CD4-positive, alpha-beta memory T cell (primary cell): ENCODE results near the gene TMBIM1. TPM values are rescaled to one million over a fixed set of nuclear protein-coding genes. Genes with fewer than 3 reads are reported as not detected.

Experiments used
- CTCF ChIA-PET: fragments of 350-600 bp; sonication (Branson Sonifier 250); formaldehyde crosslinking; loops from one replicate; lab custom pipeline; 2021; ENCODE audit warnings: inconsistent platforms; ENCODE audit not compliant: partially characterized antibody; lab: Charles Lee
- POLR2A ChIA-PET: fragments of 350-600 bp; sonication (Branson Sonifier 250); formaldehyde crosslinking; loops from one replicate; lab custom pipeline; 2021; ENCODE audit not compliant: partially characterized antibody; lab: Charles Lee
- DNase-seq, 5 donors: peaks; one replicate each; pipeline versions ENCODE4 v3.0.0 to v3.0.0-alpha.2; 2020 to 2022; ENCODE audit warnings: mixed read lengths in 1 of 5
- H3K27ac ChIP-seq: one replicate; pipeline ENCODE4 v1.7.0; 2013; ENCODE audit warnings: low read depth, low read length
- H3K27me3 ChIP-seq: 2 replicates; pipeline ENCODE4 v1.7.0; 2013; ENCODE audit warnings: mild to moderate bottlenecking, low read length, moderate library complexity; ENCODE audit not compliant: insufficient read depth
- H3K36me3 ChIP-seq: 2 replicates; pipeline ENCODE4 v1.7.0; 2013; ENCODE audit warnings: mild to moderate bottlenecking, low read length, moderate library complexity; ENCODE audit not compliant: insufficient read depth
- H3K4me1 ChIP-seq: 2 replicates; pipeline ENCODE4 v1.7.0; 2013; ENCODE audit warnings: mild to moderate bottlenecking, low read length, moderate library complexity; ENCODE audit not compliant: insufficient read depth
- H3K4me3 ChIP-seq, 2 donors: one replicate each; pipeline ENCODE4 v1.7.0; 2013; ENCODE audit warnings: low read length in 2 of 2, mild to moderate bottlenecking in 1 of 2
- H3K9me3 ChIP-seq, 2 donors: one replicate each; pipeline ENCODE4 v1.7.0; 2013; ENCODE audit warnings: low read length in 2 of 2, control low read depth in 1 of 2; ENCODE audit not compliant: control insufficient read depth in 1 of 2
- H3K27ac Mint-ChIP-seq, 7 donors: one replicate each; pipeline ENCODE4 v1.8.0; 2020 to 2021; ENCODE audit warnings: mixed read lengths in 7 of 7, mild to moderate bottlenecking in 6 of 7, inconsistent platforms in 3 of 7, moderate library complexity in 3 of 7
- H3K27me3 Mint-ChIP-seq, 2 donors: one replicate each; pipeline ENCODE4 v1.8.0; 2020 to 2021; ENCODE audit warnings: mixed read lengths in 2 of 2
- H3K36me3 Mint-ChIP-seq, 2 donors: one replicate each; pipeline ENCODE4 v1.8.0; 2020 to 2021; ENCODE audit warnings: mixed read lengths in 2 of 2, inconsistent platforms in 1 of 2, mild to moderate bottlenecking in 1 of 2
- H3K4me1 Mint-ChIP-seq, 4 donors: one replicate each; pipeline ENCODE4 v1.8.0; 2020 to 2021; ENCODE audit warnings: mixed read lengths in 4 of 4, mild to moderate bottlenecking in 1 of 4
- H3K4me3 Mint-ChIP-seq, 8 donors: one replicate each; pipeline ENCODE4 v1.8.0; 2020 to 2021; ENCODE audit warnings: mixed read lengths in 8 of 8, mild to moderate bottlenecking in 7 of 8, moderate library complexity in 6 of 8, inconsistent platforms in 3 of 8
- H3K9me3 Mint-ChIP-seq, 8 donors: one replicate each; pipeline ENCODE4 v1.8.0; 2020 to 2021; ENCODE audit warnings: mixed read lengths in 8 of 8, mild to moderate bottlenecking in 5 of 8, inconsistent platforms in 3 of 8, moderate library complexity in 1 of 8
- intact Hi-C: fragments of 100-400 bp; cut with micrococcal nuclease; formaldehyde crosslinking; loops from one replicate; pipeline ENCODE4 v1.15.1; 2023
- polyA plus RNA-seq, 2 donors: library from polyadenylated mRNA; unstranded; fragments of 300-500 nt; fragmentation: Illumina TruSeq; gene quantifications; one replicate each; pipeline ENCODE4 v1.2.3, GENCODE V29; 2021
- total RNA-seq, 2 experiments: library from RNA; stranded (reverse); gene quantifications; one replicate each; pipeline ENCODE4 v1.2.3, GENCODE V29; 2021

Gene TMBIM1
- total and polyA plus RNA-seq, 4 experiments from 2014 or later = 140 to 220 (median 160) TPM

DNA sequence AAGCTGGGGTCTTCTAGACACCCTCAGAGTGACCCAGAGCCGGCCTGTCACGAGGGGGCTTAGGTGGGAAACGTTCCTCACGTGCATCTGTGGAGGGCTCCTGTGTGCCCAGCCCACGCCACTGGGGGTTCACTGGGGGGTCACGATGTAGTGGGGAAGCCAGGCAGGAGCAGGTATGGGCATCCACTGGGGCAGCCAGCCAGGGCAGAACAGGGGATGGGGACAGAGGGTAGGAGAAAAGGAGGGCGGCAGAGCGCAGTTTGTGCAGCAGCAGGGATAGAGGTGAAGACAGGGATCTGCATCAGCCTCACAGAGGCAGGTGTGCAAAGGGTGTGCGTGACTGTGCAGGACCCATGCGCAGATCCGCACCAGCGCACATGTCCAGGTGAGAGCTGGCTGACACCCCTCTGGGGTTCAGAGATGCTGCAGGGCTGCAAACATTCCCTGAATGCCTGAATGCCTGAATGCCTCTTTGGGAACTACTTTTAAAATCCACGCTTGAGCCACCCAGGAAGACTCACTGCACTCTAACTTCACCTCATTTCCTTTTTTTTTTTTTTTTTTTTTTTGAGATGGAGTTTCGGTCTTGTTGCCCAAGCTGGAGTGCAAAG is 11.9 kb downstream of the TMBIM1 start:
- Histone ChIP-seq H3K4me3 (no peak overlapping the region), H3K27ac (peak overlapping the region; percentile 12), H3K27me3 (no peaks in the 10 kb centered on the region), H3K4me1 (peaks cover 35% of the 10 kb centered on the region), H3K9me3 (no peaks in the 10 kb centered on the region), H3K36me3 (peaks cover 78% of the 10 kb centered on the region)
- peak overlapping the region in 5 of 7 donors; percentile 17 to 88 (median 81) for H3K27ac Mint-ChIP-seq
- intact Hi-C loops = no loop called here
- no peaks in the 10 kb centered on the region for H3K9me3 Mint-ChIP-seq
- POLR2A ChIA-PET = interaction anchor here (1.2 to 4.3 kb wide), 2 partner anchors 11 to 117 kb away, joined by 5 to 26 read pairs; partner anchors contain the start of gene TMBIM1
- no peak for DNase-seq
- H3K4me3 Mint-ChIP-seq = no peak overlapping the region
- H3K4me1 Mint-ChIP-seq = peaks cover 16 to 44% (median 32%) of the 10 kb centered on the region in 4 donors
- H3K36me3 Mint-ChIP-seq = peaks cover 38 to 66% of the 10 kb centered on the region in 2 donors
- CTCF ChIA-PET = interaction anchor here (0.9 to 20.1 kb wide), 4 partner anchors 7 to 76 kb away, joined by 3 to 446 read pairs (median 12); partner anchors contain the start of genes AAMP, CATIP, PNKD and TMBIM1
- H3K27me3 Mint-ChIP-seq = no peaks in the 10 kb centered on the region

DNA sequence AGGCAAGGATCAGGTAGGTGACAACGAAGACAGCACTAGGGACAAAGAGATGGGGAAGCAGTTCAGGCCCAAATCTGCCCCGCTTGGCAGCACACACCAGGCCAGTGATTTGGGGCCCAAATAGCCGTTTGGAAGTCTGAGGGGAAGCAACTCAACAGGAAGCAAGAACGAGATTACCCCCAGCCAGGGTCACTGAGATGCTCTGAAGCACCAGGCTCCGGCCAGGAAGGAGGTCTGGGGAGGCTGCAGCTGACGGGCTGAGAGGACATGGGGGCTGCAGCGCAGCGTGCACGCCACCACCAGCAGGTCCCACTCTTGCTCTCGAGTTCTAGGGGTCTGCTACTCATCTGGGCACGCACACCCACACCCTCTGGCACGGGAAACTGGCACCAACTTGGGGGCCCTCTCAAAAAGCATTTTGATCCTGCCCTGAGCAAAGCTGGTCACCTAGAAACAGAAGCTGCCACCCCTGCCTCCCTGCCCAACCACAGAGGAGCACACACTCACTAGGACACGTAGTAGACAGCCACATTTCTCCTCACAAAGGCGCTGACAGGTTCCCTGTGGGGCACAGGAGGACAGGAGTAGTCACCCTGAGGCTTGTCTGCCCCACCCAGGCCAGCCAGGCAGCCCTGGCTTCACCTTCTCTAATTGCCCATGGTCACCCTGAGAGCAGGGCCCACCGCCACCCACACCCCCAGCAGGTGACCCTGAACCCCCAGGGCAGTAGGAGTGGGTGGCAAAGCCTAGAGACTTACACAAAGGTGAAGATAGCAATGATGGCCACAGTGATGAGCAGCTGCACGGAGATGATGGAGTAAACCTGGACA is 13.6 kb downstream of the TMBIM1 start:
- no peak for DNase-seq
- peak overlapping the region in 4 of 7 donors; percentile 20 to 72 (median 50) for H3K27ac Mint-ChIP-seq
- CTCF ChIA-PET = interaction anchor here (0.6 to 1.6 kb wide), 5 partner anchors 12 to 197 kb away, joined by 3 to 6 read pairs (median 4); partner anchors contain the start of gene CATIP
- intact Hi-C loops = no loop called here
- no peaks in the 10 kb centered on the region for H3K9me3 ChIP-seq
- H3K9me3 Mint-ChIP-seq = no peaks in the 10 kb centered on the region
- H3K4me3 ChIP-seq = no peak overlapping the region
- H3K27ac ChIP-seq = peak overlapping the region; percentile 13
- peaks cover 10 to 36% (median 22%) of the 10 kb centered on the region in 4 donors for H3K4me1 Mint-ChIP-seq
- H3K4me1 ChIP-seq = peaks cover 18% of the 10 kb centered on the region
- H3K36me3 ChIP-seq = peaks cover 95% of the 10 kb centered on the region
- no peaks in the 10 kb centered on the region for H3K27me3 ChIP-seq
- H3K27me3 Mint-ChIP-seq = no peaks in the 10 kb centered on the region
- POLR2A ChIA-PET = interaction anchor here (1.0 to 9.5 kb wide), 3 partner anchors 6 to 62 kb away, joined by 4 to 188 read pairs (median 26); partner anchors contain the start of genes ARPC2 and TMBIM1
- H3K4me3 Mint-ChIP-seq = no peak overlapping the region
- peaks cover 53 to 76% of the 10 kb centered on the region in 2 donors for H3K36me3 Mint-ChIP-seq

DNA sequence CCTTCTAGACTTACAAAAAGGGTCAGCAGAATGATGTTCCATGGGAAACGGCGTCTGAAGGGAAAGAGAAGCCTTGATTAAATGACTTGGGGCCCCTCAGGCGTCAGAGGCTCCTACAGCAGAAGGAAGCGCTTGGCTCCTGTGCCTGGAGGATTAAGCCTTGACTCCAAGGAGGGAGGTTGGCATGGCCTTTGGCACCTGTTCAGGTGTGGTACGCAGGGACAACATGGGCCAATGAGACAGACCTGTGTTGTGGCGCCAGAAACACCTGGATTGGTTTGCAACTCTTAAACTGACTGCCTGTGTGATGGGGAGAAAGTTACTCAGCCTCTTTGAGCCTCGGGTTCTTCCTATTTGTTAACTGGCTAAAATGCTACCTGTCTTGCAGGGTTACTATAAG is 14.4 kb downstream of the TMBIM1 start:
- Histone ChIP-seq H3K4me1 (peaks cover 13% of the 10 kb centered on the region), H3K36me3 (peaks cover 91% of the 10 kb centered on the region), H3K4me3 (no peak overlapping the region), H3K27me3 (no peaks in the 10 kb centered on the region), H3K27ac (peak overlapping the region; percentile 11), H3K9me3 (no peaks in the 10 kb centered on the region)
- ChIA-PET POLR2A (interaction anchor here (4.3 to 9.5 kb wide), 2 partner anchors 7 to 13 kb away, joined by 26 to 188 read pairs; partner anchors contain the start of gene TMBIM1), CTCF (interaction anchor here (0.6 to 1.2 kb wide), 4 partner anchors 13 to 198 kb away, joined by 3 to 6 read pairs (median 4); no protein-coding TSS in a partner anchor)
- Mint-ChIP-seq H3K9me3 (no peaks in the 10 kb centered on the region), H3K4me3 (no peak overlapping the region), H3K27me3 (no peaks in the 10 kb centered on the region), H3K27ac (peak overlapping the region; percentile 20 to 72 (median 48)), H3K36me3 (peaks cover 55 to 75% of the 10 kb centered on the region in 2 donors), H3K4me1 (peaks cover 6 to 31% (median 18%) of the 10 kb centered on the region in 4 donors)
- intact Hi-C loops = no loop called here
- DNase-seq = no peak

DNA sequence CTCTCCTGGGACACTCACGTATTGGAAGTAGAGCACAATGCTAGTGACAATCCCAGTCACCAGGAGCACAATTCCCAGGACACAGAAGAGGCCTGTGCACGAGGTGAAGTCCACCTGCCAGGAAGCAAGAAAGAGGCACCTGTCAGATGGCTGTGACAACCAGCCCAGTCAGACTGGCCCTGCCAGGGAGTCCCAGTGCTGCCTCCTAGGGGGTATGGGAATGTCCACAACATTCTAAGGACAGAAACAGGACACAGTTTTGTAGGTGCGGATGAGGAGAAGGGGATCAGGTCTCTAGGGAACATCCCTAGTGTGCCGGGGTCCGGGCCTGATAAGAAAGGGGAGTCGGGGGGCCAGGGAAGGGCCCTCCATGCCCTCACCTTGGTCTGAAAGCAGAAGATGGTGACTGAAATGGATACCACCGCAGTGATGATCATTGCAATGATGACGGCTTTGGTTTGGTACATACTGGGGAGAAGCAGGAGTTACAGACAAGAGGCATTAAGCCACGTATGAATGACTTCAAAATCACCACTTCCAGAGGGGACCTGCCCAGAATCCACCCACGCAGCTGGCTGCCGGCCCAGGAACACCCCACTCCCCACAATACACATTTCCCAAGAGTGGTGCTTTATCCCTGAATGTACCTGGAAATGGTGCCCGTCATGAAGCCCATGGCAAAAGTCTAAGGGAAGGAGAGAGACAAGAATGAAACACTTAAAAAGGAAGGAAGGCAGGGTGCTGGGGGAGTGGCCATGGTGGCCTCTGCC is 15.1 kb downstream of the TMBIM1 start:
- peaks cover 55 to 78% of the 10 kb centered on the region in 2 donors for H3K36me3 Mint-ChIP-seq
- Histone ChIP-seq H3K27ac (peak overlapping the region; percentile 11), H3K4me1 (peaks cover 13% of the 10 kb centered on the region), H3K4me3 (no peak overlapping the region), H3K36me3 (peaks cover 83% of the 10 kb centered on the region), H3K9me3 (no peaks in the 10 kb centered on the region), H3K27me3 (no peaks in the 10 kb centered on the region)
- CTCF ChIA-PET = interaction anchor here (7.5 kb wide), 1 partner anchor 13 kb away, joined by 446 read pairs; the partner anchor contains the start of gene TMBIM1
- H3K4me1 Mint-ChIP-seq = peaks cover 11 to 31% (median 20%) of the 10 kb centered on the region in 4 donors
- no peaks in the 10 kb centered on the region for H3K27me3 Mint-ChIP-seq
- no peaks in the 10 kb centered on the region for H3K9me3 Mint-ChIP-seq
- H3K4me3 Mint-ChIP-seq = no peak overlapping the region
- intact Hi-C loops = no loop called here
- POLR2A ChIA-PET = interaction anchor here (4.3 to 9.5 kb wide), 3 partner anchors 7 to 17 kb away, joined by 26 to 188 read pairs (median 176); partner anchors contain the start of gene TMBIM1
- no peak for DNase-seq
- peak overlapping the region; percentile 59 to 82 (median 68) for H3K27ac Mint-ChIP-seq

DNA sequence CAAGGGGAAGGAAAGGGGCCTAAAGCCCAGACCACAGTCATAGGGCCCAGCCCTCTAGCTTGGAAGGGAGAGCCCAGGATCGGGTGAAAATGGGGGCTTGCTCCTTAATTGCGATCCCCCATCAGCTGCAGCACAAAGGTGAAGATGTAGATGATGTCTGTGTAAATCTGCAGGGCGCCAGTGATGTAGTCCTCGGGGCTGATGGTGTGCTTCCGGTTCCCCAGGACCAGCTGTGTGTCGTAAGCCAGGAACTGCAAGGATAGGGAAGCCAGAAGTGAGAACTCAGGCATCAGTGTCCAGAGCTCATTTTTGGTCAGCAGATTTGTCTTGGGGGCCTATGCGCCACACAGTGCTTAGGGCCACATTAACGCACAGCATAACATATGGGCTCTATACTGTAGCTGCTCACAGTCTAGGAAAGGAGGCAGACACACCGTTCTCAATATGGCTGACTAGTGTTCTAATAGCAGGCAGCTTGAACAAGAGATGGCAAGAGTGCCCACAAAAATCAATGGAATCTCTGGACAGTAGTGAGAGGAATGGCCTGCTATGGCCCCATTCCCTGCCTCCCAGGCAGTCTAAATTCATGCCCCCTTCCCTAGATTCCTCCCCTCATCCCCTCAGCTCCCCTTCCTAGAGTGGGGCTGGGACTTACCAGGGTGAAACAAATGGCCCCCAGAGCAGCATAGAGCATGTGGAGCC is 16.8 kb downstream of the TMBIM1 start:
- H3K4me3 Mint-ChIP-seq = no peak overlapping the region

DNA sequence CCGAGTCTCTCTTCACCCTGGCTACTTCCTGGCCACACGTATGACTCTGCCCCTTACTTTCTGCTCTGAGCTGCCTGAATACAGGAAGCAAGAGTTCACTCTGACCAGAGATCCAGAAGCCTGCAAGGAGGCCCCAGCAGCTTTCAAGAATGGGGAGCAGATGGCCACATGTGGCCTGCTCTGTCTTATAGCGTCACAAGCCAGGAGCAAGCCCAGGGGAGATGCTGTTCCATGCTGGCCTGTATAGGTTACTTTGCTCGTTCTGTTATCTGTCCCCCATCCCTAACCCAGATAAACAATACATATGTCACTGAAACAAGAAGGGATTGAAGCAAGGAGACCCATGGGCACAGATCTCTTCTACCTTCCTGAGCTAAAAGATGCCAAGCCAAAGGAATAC is 17.7 kb downstream of the TMBIM1 start:
- Histone ChIP-seq H3K4me1 (peaks cover 27% of the 10 kb centered on the region), H3K27ac (no peak overlapping the region), H3K9me3 (no peaks in the 10 kb centered on the region), H3K36me3 (peaks cover 61% of the 10 kb centered on the region), H3K27me3 (no peaks in the 10 kb centered on the region), H3K4me3 (no peak overlapping the region)
- Mint-ChIP-seq H3K4me3 (no peak overlapping the region), H3K36me3 (peaks cover 41 to 76% of the 10 kb centered on the region in 2 donors), H3K9me3 (no peaks in the 10 kb centered on the region), H3K27me3 (no peaks in the 10 kb centered on the region), H3K4me1 (peaks cover 22 to 44% (median 30%) of the 10 kb centered on the region in 4 donors), H3K27ac (peak overlapping the region in 6 of 7 donors; percentile 12 to 57 (median 54))
- POLR2A ChIA-PET = interaction anchor here (0.6 to 9.5 kb wide), 5 partner anchors 10 to 127 kb away, joined by 3 to 188 read pairs (median 6); partner anchors contain the start of gene TMBIM1
- CTCF ChIA-PET = interaction anchor here (1.7 to 7.5 kb wide), 5 partner anchors 16 to 120 kb away, joined by 10 to 446 read pairs (median 62); partner anchors contain the start of genes CATIP and TMBIM1
- intact Hi-C loops = loop anchor here (5.0 kb wide), 1 partner anchor 1113 kb away; the partner anchor contains the start of gene DNPEP
- DNase-seq = no peak

More for the DNA sequence above, 16.8 kb downstream of the TMBIM1 start:
- Histone ChIP-seq H3K36me3 (peaks cover 70% of the 10 kb centered on the region), H3K4me3 (no peak overlapping the region), H3K9me3 (no peaks in the 10 kb centered on the region), H3K27me3 (no peaks in the 10 kb centered on the region), H3K4me1 (peaks cover 27% of the 10 kb centered on the region), H3K27ac (no peak overlapping the region)
- DNase-seq = no peak
- ChIA-PET CTCF (interaction anchor here (0.6 to 7.5 kb wide), 5 partner anchors 15 to 126 kb away, joined by 3 to 446 read pairs (median 62); partner anchors contain the start of genes CATIP and TMBIM1), POLR2A (interaction anchor here (0.6 to 9.5 kb wide), 6 partner anchors 9 to 130 kb away, joined by 3 to 188 read pairs (median 4); partner anchors contain the start of gene TMBIM1)
- Mint-ChIP-seq H3K27ac (peak overlapping the region; percentile 17 to 71 (median 59)), H3K27me3 (no peaks in the 10 kb centered on the region), H3K9me3 (no peaks in the 10 kb centered on the region), H3K4me1 (peaks cover 23 to 42% (median 30%) of the 10 kb centered on the region in 4 donors), H3K36me3 (peaks cover 51 to 78% of the 10 kb centered on the region in 2 donors)
- intact Hi-C loops = no loop called here
